Endodermal cell (in vitro differentiated cells): ENCODE results near the gene CUEDC2. TPM values are rescaled to one million over a fixed set of nuclear protein-coding genes. Genes with fewer than 3 reads are reported as not detected.

Experiments
- DNase-seq: peaks from one replicate; pipeline ENCODE4 v3.0.0-alpha.2; 2017
- H3K27ac ChIP-seq: 2 replicates; pipeline ENCODE4 v1.5.1; 2013; ENCODE audit warnings: mild to moderate bottlenecking, low read depth, low read length, moderate library complexity
- H3K27me3 ChIP-seq: 2 replicates; pipeline ENCODE4 v1.6.1; 2013; ENCODE audit warnings: mild to moderate bottlenecking, low read length, moderate library complexity; ENCODE audit not compliant: insufficient read depth, control insufficient read depth, poor library complexity, severe bottlenecking
- H3K36me3 ChIP-seq: 2 replicates; pipeline ENCODE4 v1.7.0; 2013; ENCODE audit warnings: mild to moderate bottlenecking, low read length, moderate library complexity; ENCODE audit not compliant: control insufficient read depth, insufficient read depth
- H3K4me1 ChIP-seq: one replicate; pipeline ENCODE4 v1.7.0; 2013; ENCODE audit warnings: low read length; ENCODE audit not compliant: control insufficient read depth, insufficient read depth
- H3K4me3 ChIP-seq: 2 replicates; pipeline ENCODE4 v1.5.1; 2013; ENCODE audit warnings: mild to moderate bottlenecking, low read length, moderate library complexity
- H3K9ac ChIP-seq: 2 replicates; pipeline ENCODE4 v1.6.1; 2013; ENCODE audit warnings: mild to moderate bottlenecking, low read length, moderate library complexity; ENCODE audit not compliant: poor library complexity, severe bottlenecking; ENCODE audit errors: extremely low read depth
- H3K9me3 ChIP-seq: 2 replicates; pipeline ENCODE4 v1.6.1; 2013; ENCODE audit warnings: mild to moderate bottlenecking, low read length, moderate library complexity; ENCODE audit not compliant: control insufficient read depth
- H3K27ac Mint-ChIP-seq: 2 replicates; pipeline ENCODE4 v1.8.0; 2020; ENCODE audit warnings: mixed read lengths
- H3K27me3 Mint-ChIP-seq: 2 replicates; pipeline ENCODE4 v1.8.0; 2021; ENCODE audit warnings: mild to moderate bottlenecking, mixed read lengths; ENCODE audit not compliant: insufficient read depth
- H3K36me3 Mint-ChIP-seq: 2 replicates; pipeline ENCODE4 v1.8.0; 2020; ENCODE audit warnings: low read depth, mixed read lengths
- H3K4me1 Mint-ChIP-seq: 2 replicates; pipeline ENCODE4 v1.8.0; 2020; ENCODE audit warnings: mixed read lengths
- H3K4me3 Mint-ChIP-seq: 2 replicates; pipeline ENCODE4 v1.8.0; 2020; ENCODE audit warnings: mild to moderate bottlenecking, moderate library complexity, mixed read lengths
- H3K9me3 Mint-ChIP-seq: 2 replicates; pipeline ENCODE4 v1.8.0; 2020; ENCODE audit warnings: mild to moderate bottlenecking, mixed read lengths
- CTCF ChIP-seq: fragments of 200-600 bp; sonication (generic); conservative IDR thresholded peaks from 2 replicates; pipeline ENCODE4 v1.5.0; 2021; ENCODE audit warnings: antibody characterized with exemption, mild to moderate bottlenecking
- WGBS, 2 experiments: methylation state at CpG; one replicate each; pipeline versions ENCODE4 v1.1.5 to v1.1.7; 2013; ENCODE audit warnings: missing lambda C conversion rate in 2 of 2, mixed read lengths in 1 of 2; ENCODE audit not compliant: insufficient coverage in 1 of 2, insufficient read length in 1 of 2; 5-methylcytosine and 5-hydroxymethylcytosine counted together
- total RNA-seq, 2 donors: library from RNA; stranded (reverse); fragmentation: NEBNext Ultra II Directional in 1 of 2; extraction: Animal tissue kit (Norgen Biotek cat#: 25700) in 1 of 2; gene quantifications; 2 replicates in 1 of 2; 3 replicates in 1 of 2; pipeline ENCODE4 v1.2.1, GENCODE V29; 2021

Gene CUEDC2
- total RNA-seq, 2 donors from 2014 or later = 51.7 to 82.9 TPM

GRCh38 chr10:102470579-102471546 lies 38.5 kb upstream of the CUEDC2 start:
- no peak for TF ChIP-seq CTCF
- H3K27me3 ChIP-seq = no peaks in the 10 kb centered on the region
- no peaks in the 10 kb centered on the region for H3K4me1 Mint-ChIP-seq
- H3K4me3 Mint-ChIP-seq = no peak overlapping the region
- no peaks in the 10 kb centered on the region for H3K9me3 Mint-ChIP-seq
- H3K36me3 ChIP-seq = no peaks in the 10 kb centered on the region
- no peak overlapping the region for H3K4me3 ChIP-seq
- no peak overlapping the region for H3K9ac ChIP-seq
- H3K27me3 Mint-ChIP-seq = no peaks in the 10 kb centered on the region
- no peak overlapping the region for H3K27ac Mint-ChIP-seq
- peaks cover 5% of the 10 kb centered on the region for H3K36me3 Mint-ChIP-seq
- no peaks in the 10 kb centered on the region for H3K9me3 ChIP-seq
- 94 to 95% methylated on average over 11 to 35 of the region's 36 CpGs for WGBS, 2 experiments
- H3K27ac ChIP-seq = no peak overlapping the region
- DNase-seq = no peak
- H3K4me1 ChIP-seq = no peaks in the 10 kb centered on the region

- no peak overlapping the region for H3K27ac ChIP-seq
- peaks cover 2% of the 10 kb centered on the region for H3K36me3 Mint-ChIP-seq
- no peaks in the 10 kb centered on the region for H3K36me3 ChIP-seq
- H3K4me1 Mint-ChIP-seq = peaks cover 9% of the 10 kb centered on the region
- no peaks in the 10 kb centered on the region for H3K4me1 ChIP-seq
- H3K9me3 Mint-ChIP-seq = no peaks in the 10 kb centered on the region
- DNase-seq = no peak
- H3K4me3 Mint-ChIP-seq = no peak overlapping the region
- no peak overlapping the region for H3K9ac ChIP-seq
- peaks cover 2% of the 10 kb centered on the region for H3K27me3 Mint-ChIP-seq
- H3K9me3 ChIP-seq = no peaks in the 10 kb centered on the region
- no peak for TF ChIP-seq CTCF
- H3K27ac Mint-ChIP-seq = no peak overlapping the region
- H3K4me3 ChIP-seq = no peak overlapping the region
- WGBS, 2 experiments = 90 to 95% methylated on average over 2 to 9 of the region's 9 CpGs
- no peaks in the 10 kb centered on the region for H3K27me3 ChIP-seq
Observed at GRCh38 chr10:102468683-102469082, 36.3 kb upstream of the CUEDC2 start.

- 86% methylated on average over 5 to 6 of the region's 6 CpGs for WGBS, 2 experiments
- no peaks in the 10 kb centered on the region for H3K36me3 ChIP-seq
- no peak overlapping the region for H3K4me3 Mint-ChIP-seq
- H3K27ac Mint-ChIP-seq = no peak overlapping the region
- H3K4me1 ChIP-seq = no peaks in the 10 kb centered on the region
- H3K36me3 Mint-ChIP-seq = peaks cover 2% of the 10 kb centered on the region
- no peak for TF ChIP-seq CTCF
- H3K4me1 Mint-ChIP-seq = peaks cover 14% of the 10 kb centered on the region
- no peak overlapping the region for H3K4me3 ChIP-seq
- no peak overlapping the region for H3K27ac ChIP-seq
- no peak overlapping the region for H3K9ac ChIP-seq
- peaks cover 2% of the 10 kb centered on the region for H3K27me3 Mint-ChIP-seq
- no peaks in the 10 kb centered on the region for H3K9me3 Mint-ChIP-seq
- DNase-seq = no peak
- no peaks in the 10 kb centered on the region for H3K27me3 ChIP-seq
- no peaks in the 10 kb centered on the region for H3K9me3 ChIP-seq
Observed at GRCh38 chr10:102467971-102468438, 35.6 kb upstream of the CUEDC2 start.
